Type B pancreatic cell (in vitro differentiated cells): ENCODE measurements around the gene CHRM2. TPM values are rescaled to one million over a fixed set of nuclear protein-coding genes. Genes with fewer than 3 reads are reported as not detected.

Source experiments
- DNase-seq: peaks from one replicate; pipeline ENCODE4 v3.0.0; 2021; ENCODE audit warnings: mixed read lengths; ENCODE audit not compliant: unreplicated experiment; ENCODE audit errors: extremely low spot score
- H3K27ac Mint-ChIP-seq: 2 replicates; pipeline ENCODE4 v1.8.0; 2021; ENCODE audit warnings: mild to moderate bottlenecking, mixed read lengths
- H3K27me3 Mint-ChIP-seq: 2 replicates; pipeline ENCODE4 v1.8.0; 2021; ENCODE audit warnings: mixed read lengths
- H3K36me3 Mint-ChIP-seq: 2 replicates; pipeline ENCODE4 v1.8.0; 2021; ENCODE audit warnings: mixed read lengths
- H3K4me1 Mint-ChIP-seq: one replicate; pipeline ENCODE4 v1.8.0; 2021; ENCODE audit warnings: mixed read lengths; ENCODE audit not compliant: unreplicated experiment
- H3K4me3 Mint-ChIP-seq: 2 replicates; pipeline ENCODE4 v1.8.0; 2021; ENCODE audit warnings: mild to moderate bottlenecking, mixed read lengths
- H3K9me3 Mint-ChIP-seq: 2 replicates; pipeline ENCODE4 v1.8.0; 2021; ENCODE audit warnings: mixed read lengths
- CTCF ChIP-seq: fragments of 200-600 bp; sonication (generic); conservative IDR thresholded peaks from 2 replicates; pipeline ENCODE4 v1.5.0; 2021; ENCODE audit warnings: antibody characterized with exemption, mild to moderate bottlenecking
- total RNA-seq: library from RNA; stranded (reverse); gene quantifications from 2 replicates; pipeline ENCODE4 v1.2.1, GENCODE V29; 2021; ENCODE audit warnings: low replicate concordance

The CHRM2 gene
- total RNA-seq, 1 donor from 2014 or later: 12.2 TPM

- Mint-ChIP-seq H3K36me3 (no peaks in the 10 kb centered on the region), H3K4me3 (no peak overlapping the region), H3K27me3 (no peaks in the 10 kb centered on the region), H3K4me1 (no peaks in the 10 kb centered on the region), H3K9me3 (peaks cover 5% of the 10 kb centered on the region), H3K27ac (no peak overlapping the region)
- DNase-seq: no peak
- no peak for TF ChIP-seq CTCF
These were observed 150.0 kb downstream of the CHRM2 start for GRCh38 chr7:137018468-137018867.

GRCh38 chr7:137020351-137020750 lies 151.9 kb downstream of the CHRM2 start:
- H3K4me1 Mint-ChIP-seq: no peaks in the 10 kb centered on the region
- no peaks in the 10 kb centered on the region for H3K27me3 Mint-ChIP-seq
- H3K27ac Mint-ChIP-seq: no peak overlapping the region
- H3K36me3 Mint-ChIP-seq: no peaks in the 10 kb centered on the region
- no peak for DNase-seq
- no peak for TF ChIP-seq CTCF
- H3K9me3 Mint-ChIP-seq: peaks cover 5% of the 10 kb centered on the region
- no peak overlapping the region for H3K4me3 Mint-ChIP-seq

GRCh38 chr7:137025469-137026175 lies 157.2 kb downstream of the CHRM2 start:
- Mint-ChIP-seq H3K27me3 (no peaks in the 10 kb centered on the region), H3K4me1 (no peaks in the 10 kb centered on the region), H3K27ac (no peak overlapping the region), H3K36me3 (no peaks in the 10 kb centered on the region), H3K4me3 (no peak overlapping the region), H3K9me3 (peaks cover 5% of the 10 kb centered on the region)
- no peak for DNase-seq
- no peak for TF ChIP-seq CTCF

- no peak for TF ChIP-seq CTCF
- no peak for DNase-seq
- Mint-ChIP-seq H3K27ac (no peak overlapping the region), H3K27me3 (no peaks in the 10 kb centered on the region), H3K4me1 (no peaks in the 10 kb centered on the region), H3K36me3 (no peaks in the 10 kb centered on the region), H3K9me3 (peaks cover 5% of the 10 kb centered on the region), H3K4me3 (no peak overlapping the region)
These were observed 157.7 kb downstream of the CHRM2 start for GRCh38 chr7:137026176-137026500.

GRCh38 chr7:137032436-137032835 lies 164.0 kb downstream of the CHRM2 start:
- no peak for TF ChIP-seq CTCF
- Mint-ChIP-seq H3K36me3 (no peaks in the 10 kb centered on the region), H3K4me1 (no peaks in the 10 kb centered on the region), H3K27ac (no peak overlapping the region), H3K27me3 (no peaks in the 10 kb centered on the region), H3K9me3 (no peaks in the 10 kb centered on the region), H3K4me3 (no peak overlapping the region)
- DNase-seq: no peak

GRCh38 chr7:137036768-137037167 lies 168.3 kb downstream of the CHRM2 start:
- no peak for TF ChIP-seq CTCF
- no peak overlapping the region for H3K4me3 Mint-ChIP-seq
- DNase-seq: no peak
- H3K9me3 Mint-ChIP-seq: no peaks in the 10 kb centered on the region
- H3K27me3 Mint-ChIP-seq: no peaks in the 10 kb centered on the region
- H3K27ac Mint-ChIP-seq: no peak overlapping the region
- H3K4me1 Mint-ChIP-seq: no peaks in the 10 kb centered on the region
- H3K36me3 Mint-ChIP-seq: no peaks in the 10 kb centered on the region
